Stimulated activated CD8-positive, alpha-beta memory T cell treated with anti-CD3 and anti-CD28 coated beads, Interleukin-7, amount 100 ng/mL, for 24 hours (primary cell): ENCODE data around the gene CARD18.
"Not testable (repeated sequence)": the region's sequence is repeated elsewhere in the genome, so short reads cannot be mapped to it uniquely, and the experiment has no call there.

Source experiments
- DNase-seq: peaks from one replicate; pipeline ENCODE4 v3.0.0-alpha.2; 2020; ENCODE audit warnings: low read depth

The CARD18 gene

GRCh38 chr11:105132716-105133511, 6.7 kb downstream of the CARD18 start:
- no peak for DNase-seq

GRCh38 chr11:105130189-105130813, 9.3 kb downstream of the CARD18 start:
- no peak for DNase-seq

GRCh38 chr11:105124756-105125155, 14.8 kb downstream of the CARD18 start:
- no peak for DNase-seq

- DNase-seq = no peak
These were observed 28.2 kb downstream of the CARD18 start for GRCh38 chr11:105111145-105111944.

GRCh38 chr11:105110688-105111030, 28.9 kb downstream of the CARD18 start:
- no peak for DNase-seq

GRCh38 chr11:105109855-105110687, 29.5 kb downstream of the CARD18 start:
- DNase-seq = no peak

GRCh38 chr11:105109321-105109720, 30.2 kb downstream of the CARD18 start:
- no peak for DNase-seq

GRCh38 chr11:105108247-105108646, 31.3 kb downstream of the CARD18 start:
- no peak for DNase-seq

- DNase-seq = not testable (repeated sequence)
These were observed 32.2 kb downstream of the CARD18 start for GRCh38 chr11:105107226-105107825.

GRCh38 chr11:105106140-105106539, 33.4 kb downstream of the CARD18 start:
- no peak for DNase-seq

GRCh38 chr11:105104292-105104691, 35.3 kb downstream of the CARD18 start:
- DNase-seq = no peak

- DNase-seq = no peak
These were observed 36.2 kb downstream of the CARD18 start for GRCh38 chr11:105103336-105103735.

GRCh38 chr11:105102079-105102581, 37.4 kb downstream of the CARD18 start:
- DNase-seq = not testable (repeated sequence)

- no peak for DNase-seq
These were observed 38.5 kb downstream of the CARD18 start for GRCh38 chr11:105100981-105101630.

- no peak for DNase-seq
These were observed 39.4 kb downstream of the CARD18 start for GRCh38 chr11:105100206-105100605.

- not testable (repeated sequence) for DNase-seq
These were observed 40.0 kb downstream of the CARD18 start for GRCh38 chr11:105099594-105099993.

GRCh38 chr11:105092256-105093239, 47.0 kb downstream of the CARD18 start:
- DNase-seq = no peak
